GM21367 (cell line): ENCODE measurements around the gene TBC1D14.
"Not testable (repeated sequence)": the region's sequence is repeated elsewhere in the genome, so short reads cannot be mapped to it uniquely, and the experiment has no call there.

Source experiments
- ATAC-seq: cut with Tn5 transposase; IDR thresholded peaks from one replicate; pipeline ENCODE4 v1.9.1; 2021; ENCODE audit not compliant: unreplicated experiment

TBC1D14 gene

GRCh38 chr4:6969826-6970800 lies 60.5 kb downstream of the TBC1D14 start:
- ATAC-seq = peak; percentile 84

- ATAC-seq = no peak
These were observed 62.1 kb downstream of the TBC1D14 start for GRCh38 chr4:6971536-6972374.

GRCh38 chr4:6972375-6972650 lies 62.7 kb downstream of the TBC1D14 start:
- ATAC-seq = no peak

- ATAC-seq = no peak
These were observed 63.3 kb downstream of the TBC1D14 start for GRCh38 chr4:6972911-6973310.

- ATAC-seq = no peak
These were observed 64.7 kb downstream of the TBC1D14 start for GRCh38 chr4:6974138-6974848.

- not testable (repeated sequence) for ATAC-seq
These were observed 68.2 kb downstream of the TBC1D14 start for GRCh38 chr4:6977846-6978245.

- no peak for ATAC-seq
These were observed 74.0 kb downstream of the TBC1D14 start for GRCh38 chr4:6983544-6984142.

- no peak for ATAC-seq
These were observed 75.2 kb downstream of the TBC1D14 start for GRCh38 chr4:6984612-6985425.

- no peak for ATAC-seq
These were observed 76.6 kb downstream of the TBC1D14 start for GRCh38 chr4:6986072-6986780.

GRCh38 chr4:6986781-6987587 lies 77.4 kb downstream of the TBC1D14 start:
- peak; percentile 65 for ATAC-seq

- ATAC-seq = peak; percentile 0
These were observed 77.9 kb downstream of the TBC1D14 start for GRCh38 chr4:6987588-6987961.

- ATAC-seq = no peak
These were observed 78.5 kb downstream of the TBC1D14 start for GRCh38 chr4:6988016-6988715.

- ATAC-seq = no peak
These were observed 79.8 kb downstream of the TBC1D14 start for GRCh38 chr4:6989331-6989923.

- no peak for ATAC-seq
These were observed 81.0 kb downstream of the TBC1D14 start for GRCh38 chr4:6990661-6991060.

- ATAC-seq = no peak
These were observed 81.6 kb downstream of the TBC1D14 start for GRCh38 chr4:6991249-6991648.

GRCh38 chr4:6991771-6992557 lies 82.3 kb downstream of the TBC1D14 start:
- ATAC-seq = no peak
